Measurements from ENCODE around the gene GGA1.

DNA sequence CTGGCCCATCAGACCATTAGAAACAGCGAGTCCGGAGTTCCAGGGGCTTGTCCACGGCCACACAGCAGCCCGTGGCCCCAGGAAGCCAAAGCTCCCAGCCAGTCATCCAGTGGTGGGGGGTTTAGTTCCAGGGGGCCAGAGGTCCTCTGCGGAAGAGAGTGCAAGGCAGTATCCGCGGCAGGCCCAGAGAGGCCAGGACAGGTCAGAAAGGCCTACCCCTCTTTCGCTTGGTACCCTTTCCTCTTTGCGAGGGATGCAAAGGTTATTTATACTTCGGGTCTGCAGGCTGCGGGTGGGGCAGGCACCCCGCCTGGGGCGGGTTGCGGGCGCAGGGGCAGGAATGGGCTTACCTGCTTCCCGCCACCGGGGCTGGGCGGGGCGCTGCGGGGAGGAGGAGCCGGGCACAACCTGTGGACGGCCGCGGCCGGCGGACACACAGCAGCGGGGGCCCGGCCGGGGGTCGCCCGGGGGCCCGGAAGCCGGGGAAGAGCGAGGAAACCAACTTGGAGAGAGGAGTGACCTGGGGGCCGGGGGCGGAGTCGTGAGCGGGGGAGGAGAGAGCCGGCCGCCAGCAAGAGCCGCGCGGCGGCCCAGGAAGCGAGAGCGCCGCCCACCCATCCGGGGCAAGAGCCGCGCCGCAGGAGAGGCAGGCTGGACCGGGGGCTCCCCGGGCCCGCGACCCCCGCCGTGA lies 30.6 kb downstream of the GGA1 start, which contains the start of gene SH3BP1:
- TF ChIP-seq TAF1 (IDR thresholded peaks at IDR 0.05; ENCODE audit: borderline replicate concordance, low read depth, low read length), result no peak
- TF ChIP-seq, protein P1, sequence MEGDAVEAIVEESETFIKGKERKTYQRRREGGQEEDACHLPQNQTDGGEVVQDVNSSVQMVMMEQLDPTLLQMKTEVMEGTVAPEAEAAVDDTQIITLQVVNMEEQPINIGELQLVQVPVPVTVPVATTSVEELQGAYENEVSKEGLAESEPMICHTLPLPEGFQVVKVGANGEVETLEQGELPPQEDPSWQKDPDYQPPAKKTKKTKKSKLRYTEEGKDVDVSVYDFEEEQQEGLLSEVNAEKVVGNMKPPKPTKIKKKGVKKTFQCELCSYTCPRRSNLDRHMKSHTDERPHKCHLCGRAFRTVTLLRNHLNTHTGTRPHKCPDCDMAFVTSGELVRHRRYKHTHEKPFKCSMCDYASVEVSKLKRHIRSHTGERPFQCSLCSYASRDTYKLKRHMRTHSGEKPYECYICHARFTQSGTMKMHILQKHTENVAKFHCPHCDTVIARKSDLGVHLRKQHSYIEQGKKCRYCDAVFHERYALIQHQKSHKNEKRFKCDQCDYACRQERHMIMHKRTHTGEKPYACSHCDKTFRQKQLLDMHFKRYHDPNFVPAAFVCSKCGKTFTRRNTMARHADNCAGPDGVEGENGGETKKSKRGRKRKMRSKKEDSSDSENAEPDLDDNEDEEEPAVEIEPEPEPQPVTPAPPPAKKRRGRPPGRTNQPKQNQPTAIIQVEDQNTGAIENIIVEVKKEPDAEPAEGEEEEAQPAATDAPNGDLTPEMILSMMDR (IDR thresholded peaks at IDR 0.05), result no peak
- no peak for TF ChIP-seq EZH2phosphoT487 (IDR thresholded peaks at IDR 0.05; ENCODE audit: borderline replicate concordance, low read depth)
- no peak for TF ChIP-seq FOXM1 (IDR thresholded peaks at IDR 0.05; ENCODE audit: low read depth)
- no peak for TF ChIP-seq TCF12 (IDR thresholded peaks at IDR 0.05)
- TF ChIP-seq CHD2 (IDR thresholded peaks at IDR 0.05; ENCODE audit: low read length, partially characterized antibody), result no peak
- TF ChIP-seq, protein P2, sequence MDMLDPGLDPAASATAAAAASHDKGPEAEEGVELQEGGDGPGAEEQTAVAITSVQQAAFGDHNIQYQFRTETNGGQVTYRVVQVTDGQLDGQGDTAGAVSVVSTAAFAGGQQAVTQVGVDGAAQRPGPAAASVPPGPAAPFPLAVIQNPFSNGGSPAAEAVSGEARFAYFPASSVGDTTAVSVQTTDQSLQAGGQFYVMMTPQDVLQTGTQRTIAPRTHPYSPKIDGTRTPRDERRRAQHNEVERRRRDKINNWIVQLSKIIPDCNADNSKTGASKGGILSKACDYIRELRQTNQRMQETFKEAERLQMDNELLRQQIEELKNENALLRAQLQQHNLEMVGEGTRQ (IDR thresholded peaks at IDR 0.05; ENCODE audit: borderline replicate concordance, low read depth, low read length), result no peak
- no peak for TF ChIP-seq RAD21 (IDR thresholded peaks at IDR 0.05; ENCODE audit: low read length)
